Endothelial cell (in vitro differentiated cells): ENCODE measurements around the gene GRM8. TPM values are rescaled to one million over a fixed set of nuclear protein-coding genes. Genes with fewer than 3 reads are reported as not detected.

ENCODE experiments used
- DNase-seq: peaks from one replicate; pipeline ENCODE4 v3.0.0; 2021; ENCODE audit warnings: low spot score
- H3K27ac Mint-ChIP-seq: one replicate; pipeline ENCODE4 v1.8.0; 2021; ENCODE audit warnings: mixed read lengths, inconsistent platforms; ENCODE audit not compliant: unreplicated experiment
- H3K27me3 Mint-ChIP-seq: one replicate; pipeline ENCODE4 v1.8.0; 2021; ENCODE audit warnings: mild to moderate bottlenecking, moderate library complexity, mixed read lengths, inconsistent platforms; ENCODE audit not compliant: unreplicated experiment
- H3K36me3 Mint-ChIP-seq: one replicate; pipeline ENCODE4 v1.8.0; 2021; ENCODE audit warnings: mild to moderate bottlenecking, low read depth, mixed read lengths, inconsistent platforms; ENCODE audit not compliant: unreplicated experiment
- H3K4me1 Mint-ChIP-seq: one replicate; pipeline ENCODE4 v1.8.0; 2021; ENCODE audit warnings: mild to moderate bottlenecking, mixed read lengths, inconsistent platforms; ENCODE audit not compliant: unreplicated experiment
- H3K4me3 Mint-ChIP-seq: one replicate; pipeline ENCODE4 v1.8.0; 2021; ENCODE audit warnings: mild to moderate bottlenecking, mixed read lengths, inconsistent platforms; ENCODE audit not compliant: unreplicated experiment
- H3K9me3 Mint-ChIP-seq: one replicate; pipeline ENCODE4 v1.8.0; 2021; ENCODE audit warnings: mixed read lengths, inconsistent platforms; ENCODE audit not compliant: unreplicated experiment
- CTCF ChIP-seq: fragments of 200-600 bp; sonication (generic); IDR thresholded peaks from one replicate; pipeline ENCODE4 v1.5.0; 2021; ENCODE audit warnings: antibody characterized with exemption; ENCODE audit not compliant: unreplicated experiment
- total RNA-seq: library from RNA; stranded (reverse); fragmentation: NEBNext Ultra II Directional; extraction: Animal tissue kit (Norgen Biotek cat#: 25700); gene quantifications from one replicate; pipeline ENCODE4 v1.2.1, GENCODE V29; 2021; ENCODE audit not compliant: unreplicated experiment

Gene GRM8
- total RNA-seq, 1 donor from 2014 or later = 1.5 TPM

- H3K4me3 Mint-ChIP-seq = no peak overlapping the region
- H3K9me3 Mint-ChIP-seq = no peaks in the 10 kb centered on the region
- no peaks in the 10 kb centered on the region for H3K36me3 Mint-ChIP-seq
- peaks cover 2% of the 10 kb centered on the region for H3K4me1 Mint-ChIP-seq
- TF ChIP-seq CTCF = no peak
- H3K27me3 Mint-ChIP-seq = no peaks in the 10 kb centered on the region
- no peak for DNase-seq
- no peak overlapping the region for H3K27ac Mint-ChIP-seq
Measured at GRCh38 chr7:127214956-127215718, 37.6 kb downstream of the GRM8 start.

GRCh38 chr7:127209886-127210285 lies 42.9 kb downstream of the GRM8 start:
- H3K27me3 Mint-ChIP-seq = no peaks in the 10 kb centered on the region
- no peak for DNase-seq
- H3K4me1 Mint-ChIP-seq = no peaks in the 10 kb centered on the region
- H3K9me3 Mint-ChIP-seq = no peaks in the 10 kb centered on the region
- no peak overlapping the region for H3K4me3 Mint-ChIP-seq
- H3K27ac Mint-ChIP-seq = no peak overlapping the region
- no peaks in the 10 kb centered on the region for H3K36me3 Mint-ChIP-seq
- no peak for TF ChIP-seq CTCF

- DNase-seq = no peak
- H3K27me3 Mint-ChIP-seq = no peaks in the 10 kb centered on the region
- no peaks in the 10 kb centered on the region for H3K9me3 Mint-ChIP-seq
Measured at GRCh38 chr7:127208860-127209259, 43.9 kb downstream of the GRM8 start.

GRCh38 chr7:127208351-127208750 lies 44.4 kb downstream of the GRM8 start:
- Mint-ChIP-seq H3K27me3 (no peaks in the 10 kb centered on the region), H3K27ac (no peak overlapping the region), H3K9me3 (no peaks in the 10 kb centered on the region), H3K36me3 (no peaks in the 10 kb centered on the region), H3K4me1 (no peaks in the 10 kb centered on the region), H3K4me3 (no peak overlapping the region)
- DNase-seq = no peak
- no peak for TF ChIP-seq CTCF

More at GRCh38 chr7:127208860-127209259, 43.9 kb downstream of the GRM8 start:
- Mint-ChIP-seq H3K36me3 (no peaks in the 10 kb centered on the region), H3K4me3 (no peak overlapping the region), H3K27ac (no peak overlapping the region), H3K4me1 (no peaks in the 10 kb centered on the region)
- no peak for TF ChIP-seq CTCF

- no peak for TF ChIP-seq CTCF
- H3K4me1 Mint-ChIP-seq = no peaks in the 10 kb centered on the region
- no peak overlapping the region for H3K4me3 Mint-ChIP-seq
- no peak for DNase-seq
- no peaks in the 10 kb centered on the region for H3K9me3 Mint-ChIP-seq
- H3K36me3 Mint-ChIP-seq = no peaks in the 10 kb centered on the region
- no peaks in the 10 kb centered on the region for H3K27me3 Mint-ChIP-seq
- H3K27ac Mint-ChIP-seq = no peak overlapping the region
Measured at GRCh38 chr7:127207806-127208205, 44.9 kb downstream of the GRM8 start.
